Activated T-helper 17 cell treated with anti-CD3 and anti-CD28 coated beads, Interleukin-2, amount 50 U/mL, for 72 hours (primary cell): ENCODE results near the gene USF1. TPM values are rescaled to one million over a fixed set of nuclear protein-coding genes. Genes with fewer than 3 reads are reported as not detected.
"Not testable (repeated sequence)": the region's sequence is repeated elsewhere in the genome, so short reads cannot be mapped to it uniquely, and the experiment has no call there.

Experiments
- ATAC-seq: fragments of 150-1000 bp; cut with Tn5 transposase; replicated peaks from 2 replicates; pipeline ENCODE4 v1.10.0; 2021; ENCODE audit warnings: mild to moderate bottlenecking, moderate library complexity
- H3K27ac Mint-ChIP-seq: one replicate; pipeline ENCODE4 v1.8.0; 2022; ENCODE audit warnings: mixed read lengths
- H3K27me3 Mint-ChIP-seq: one replicate; pipeline ENCODE4 v1.8.0; 2022; ENCODE audit warnings: mixed read lengths
- H3K36me3 Mint-ChIP-seq: one replicate; pipeline ENCODE4 v1.8.0; 2022; ENCODE audit warnings: low read depth, mild to moderate bottlenecking, mixed read lengths
- H3K4me1 Mint-ChIP-seq: one replicate; pipeline ENCODE4 v1.8.0; 2022; ENCODE audit warnings: mixed read lengths
- H3K4me3 Mint-ChIP-seq: one replicate; pipeline ENCODE4 v1.8.0; 2022; ENCODE audit warnings: mild to moderate bottlenecking, mixed read lengths
- H3K9me3 Mint-ChIP-seq: one replicate; pipeline ENCODE4 v1.8.0; 2022; ENCODE audit warnings: mixed read lengths
- total RNA-seq, 2 donors: library from RNA; stranded (reverse); gene quantifications; one replicate each; pipeline ENCODE4 v1.2.3, GENCODE V29; 2022

The USF1 gene
- total RNA-seq, 2 donors from 2014 or later: 51.6 to 66.9 TPM

GRCh38 chr1:161047436-161048420 is 2.0 kb upstream of the USF1 start:
- no peaks in the 10 kb centered on the region for H3K27me3 Mint-ChIP-seq
- H3K36me3 Mint-ChIP-seq: peaks cover 87% of the 10 kb centered on the region
- peak overlapping the region; percentile 93 for H3K4me3 Mint-ChIP-seq
- peak overlapping the region; percentile 98 for H3K27ac Mint-ChIP-seq
- peaks cover 22% of the 10 kb centered on the region for H3K4me1 Mint-ChIP-seq
- no peaks in the 10 kb centered on the region for H3K9me3 Mint-ChIP-seq
- no peak for ATAC-seq

DNA sequence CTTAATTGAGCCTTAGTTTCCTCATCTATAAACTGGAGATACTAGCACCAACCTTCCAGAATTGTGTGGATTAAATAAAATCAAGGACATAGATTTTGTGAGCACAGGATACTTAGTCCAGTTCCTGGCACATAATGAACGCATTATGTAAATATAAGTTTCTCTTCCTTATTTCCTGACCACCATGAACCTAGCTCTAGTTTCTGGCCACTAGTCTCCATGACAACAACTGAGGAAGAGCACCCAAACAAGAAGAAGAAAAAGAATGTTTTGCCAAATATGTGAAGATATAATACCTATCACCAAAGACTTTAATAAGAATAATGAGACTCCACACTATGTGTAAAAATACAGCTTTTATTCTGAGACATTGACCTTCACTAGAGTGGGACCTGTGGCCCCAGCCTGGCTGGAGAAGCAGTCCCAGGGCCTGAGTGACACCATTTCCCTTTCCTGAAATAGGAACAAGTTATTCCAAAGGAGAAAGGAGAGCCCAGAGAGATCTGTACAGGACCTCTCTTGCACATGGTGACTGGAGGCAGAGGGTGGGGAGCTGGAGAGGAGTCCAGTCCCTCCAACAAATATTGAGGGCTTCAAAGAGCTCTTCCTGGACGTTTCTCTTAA is 940 bp upstream of the USF1 start:
- no peaks in the 10 kb centered on the region for H3K27me3 Mint-ChIP-seq
- H3K9me3 Mint-ChIP-seq: no peaks in the 10 kb centered on the region
- H3K27ac Mint-ChIP-seq: peak overlapping the region; percentile 98
- ATAC-seq: no peak
- H3K36me3 Mint-ChIP-seq: peaks cover 87% of the 10 kb centered on the region
- H3K4me1 Mint-ChIP-seq: peaks cover 26% of the 10 kb centered on the region
- H3K4me3 Mint-ChIP-seq: peak overlapping the region; percentile 93

GRCh38 chr1:161044908-161045735 is 655 bp downstream of the USF1 start:
- Mint-ChIP-seq H3K36me3 (peaks cover 87% of the 10 kb centered on the region), H3K4me3 (peak overlapping the region; percentile 93), H3K27me3 (no peaks in the 10 kb centered on the region), H3K9me3 (no peaks in the 10 kb centered on the region), H3K4me1 (peaks cover 30% of the 10 kb centered on the region), H3K27ac (peak overlapping the region; percentile 98)
- peak; percentile 53 for ATAC-seq

- peak overlapping the region; percentile 93 for H3K4me3 Mint-ChIP-seq
- H3K36me3 Mint-ChIP-seq: peaks cover 87% of the 10 kb centered on the region
- H3K9me3 Mint-ChIP-seq: no peaks in the 10 kb centered on the region
- H3K27ac Mint-ChIP-seq: peak overlapping the region; percentile 98
- peaks cover 30% of the 10 kb centered on the region for H3K4me1 Mint-ChIP-seq
- H3K27me3 Mint-ChIP-seq: no peaks in the 10 kb centered on the region
- ATAC-seq: no peak
These were observed 1.3 kb downstream of the USF1 start for GRCh38 chr1:161044535-161044907.

- peak overlapping the region; percentile 87 for H3K27ac Mint-ChIP-seq
- H3K36me3 Mint-ChIP-seq: peaks cover 75% of the 10 kb centered on the region
- H3K9me3 Mint-ChIP-seq: no peaks in the 10 kb centered on the region
- H3K4me1 Mint-ChIP-seq: peaks cover 17% of the 10 kb centered on the region
- ATAC-seq: no peak
- H3K27me3 Mint-ChIP-seq: no peaks in the 10 kb centered on the region
- peak overlapping the region; percentile 92 for H3K4me3 Mint-ChIP-seq
These were observed 6.2 kb downstream of the USF1 start for GRCh38 chr1:161039546-161039945.

DNA sequence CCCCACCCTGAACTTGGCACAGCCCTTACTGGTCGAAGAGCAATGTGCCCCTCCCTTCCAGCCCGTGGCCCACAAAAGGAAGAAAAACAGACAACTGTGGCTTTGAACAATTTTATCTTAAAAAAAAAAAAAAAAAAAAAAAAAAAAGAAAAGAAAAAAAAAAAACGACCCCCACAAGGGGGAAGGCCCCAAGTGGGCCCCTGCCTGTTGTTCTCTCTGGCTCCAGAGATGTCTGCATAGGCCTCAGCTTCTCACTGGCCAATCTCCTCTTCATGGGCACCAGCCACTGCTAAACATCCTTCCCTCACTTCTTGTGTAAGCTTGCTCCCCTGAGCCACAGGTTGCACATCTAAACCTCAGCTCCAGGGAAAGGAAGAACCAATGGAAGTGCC is 6.6 kb downstream of the USF1 start:
- Mint-ChIP-seq H3K36me3 (peaks cover 71% of the 10 kb centered on the region), H3K27ac (peak overlapping the region; percentile 87), H3K27me3 (no peaks in the 10 kb centered on the region), H3K9me3 (no peaks in the 10 kb centered on the region), H3K4me3 (peak overlapping the region; percentile 92), H3K4me1 (peaks cover 13% of the 10 kb centered on the region)
- ATAC-seq: no peak

DNA sequence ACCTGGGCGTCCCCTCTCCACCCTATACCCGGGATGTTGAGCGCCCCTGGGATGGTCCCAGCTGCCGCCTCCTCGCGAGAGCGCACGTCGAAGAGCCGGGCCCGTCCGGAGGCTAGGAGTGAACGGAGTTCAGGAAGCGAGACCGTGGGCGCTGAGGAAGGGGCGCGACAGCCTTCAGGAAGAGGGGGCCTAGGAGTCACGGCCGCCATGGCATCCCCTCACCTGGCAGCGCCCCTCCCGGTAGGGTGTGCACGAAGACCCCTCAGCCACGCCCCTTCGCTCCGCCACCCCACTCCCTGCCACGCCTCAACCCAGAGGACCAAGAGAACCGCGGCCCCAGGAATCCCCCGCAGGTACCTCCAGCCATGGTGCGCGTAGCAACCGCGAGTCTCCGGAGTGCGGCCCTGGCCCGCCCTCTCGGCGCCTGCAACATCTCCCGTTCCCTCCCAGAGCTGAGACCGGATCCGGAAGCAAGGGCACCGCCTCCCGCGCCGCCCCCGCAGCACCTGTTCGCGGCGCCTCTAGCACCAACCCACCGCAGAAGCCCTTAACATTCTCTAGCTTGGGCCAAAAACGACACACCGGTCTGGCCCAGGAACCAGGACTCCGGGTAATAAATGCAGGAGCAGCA is 7.1 kb downstream of the USF1 start, which contains the start of gene TSTD1:
TSTD1 (minus strand) TSS at position 442 of the 631 bp plus-strand sequence; CDS start at position 367, 75 bp downstream.
- Mint-ChIP-seq H3K4me1 (peaks cover 12% of the 10 kb centered on the region), H3K4me3 (peak within 1 kb of the TSS; percentile 92), H3K27me3 (no peaks in the 10 kb centered on the region), H3K27ac (peak within 1 kb of the TSS; percentile 87), H3K9me3 (no peaks in the 10 kb centered on the region), H3K36me3 (peaks cover 68% of the 10 kb centered on the region)
- ATAC-seq: peak; percentile 90

DNA sequence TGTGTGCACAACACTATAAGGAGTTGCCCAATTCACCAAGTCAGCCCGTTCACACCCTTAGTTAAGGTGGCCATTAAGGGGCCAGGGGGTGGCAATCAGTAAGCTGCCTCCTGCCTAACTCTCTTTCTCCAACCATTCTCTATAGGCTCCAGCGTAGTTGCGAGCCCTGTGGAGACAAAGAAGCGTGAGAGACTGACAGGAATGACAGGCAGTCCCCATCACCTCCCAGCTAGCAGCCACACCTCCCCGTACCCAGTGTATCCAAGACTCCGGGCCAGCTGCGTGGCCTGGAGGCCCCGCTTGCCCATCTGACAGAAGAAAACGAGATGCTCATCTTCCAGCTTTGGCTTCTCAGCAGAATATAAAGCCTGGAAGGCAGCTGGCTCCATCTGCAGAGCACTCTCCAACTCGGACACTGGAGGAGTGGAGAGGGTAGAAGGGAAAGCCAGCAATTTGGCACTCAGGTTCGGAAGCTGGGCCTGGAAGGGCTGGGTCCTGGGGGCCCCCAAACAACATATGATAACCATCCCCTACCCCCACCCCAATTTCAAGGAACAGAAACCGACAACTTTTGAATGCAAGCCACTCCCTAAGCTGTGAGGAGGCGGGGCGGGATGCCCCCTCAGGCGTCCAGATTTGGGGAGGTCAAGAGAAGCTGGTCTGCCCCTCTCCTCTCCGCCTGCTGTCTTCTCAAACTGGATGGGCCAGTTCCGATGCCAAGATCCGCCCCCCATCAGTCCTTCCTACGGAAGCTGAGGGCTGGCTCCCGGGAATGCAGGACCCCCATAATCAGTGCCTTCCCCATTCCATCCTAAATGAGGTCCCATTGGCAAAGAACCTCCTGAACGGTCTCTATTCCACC is 7.9 kb downstream of the USF1 start:
- Mint-ChIP-seq H3K4me3 (peak overlapping the region; percentile 92), H3K27ac (peak overlapping the region; percentile 87), H3K36me3 (peaks cover 61% of the 10 kb centered on the region), H3K27me3 (no peaks in the 10 kb centered on the region), H3K4me1 (peaks cover 13% of the 10 kb centered on the region), H3K9me3 (no peaks in the 10 kb centered on the region)
- ATAC-seq: no peak

- Mint-ChIP-seq H3K9me3 (no peaks in the 10 kb centered on the region), H3K27me3 (no peaks in the 10 kb centered on the region), H3K36me3 (peaks cover 30% of the 10 kb centered on the region), H3K27ac (no peak overlapping the region), H3K4me1 (peaks cover 11% of the 10 kb centered on the region), H3K4me3 (no peak overlapping the region)
- peak; percentile 16 for ATAC-seq
These were observed 12.0 kb downstream of the USF1 start for GRCh38 chr1:161033751-161034150.

GRCh38 chr1:161032409-161032808 is 13.4 kb downstream of the USF1 start:
- ATAC-seq: no peak
- Mint-ChIP-seq H3K27ac (peak overlapping the region; percentile 15), H3K36me3 (peaks cover 16% of the 10 kb centered on the region), H3K27me3 (no peaks in the 10 kb centered on the region), H3K4me3 (peak overlapping the region; percentile 52), H3K4me1 (peaks cover 11% of the 10 kb centered on the region), H3K9me3 (no peaks in the 10 kb centered on the region)

DNA sequence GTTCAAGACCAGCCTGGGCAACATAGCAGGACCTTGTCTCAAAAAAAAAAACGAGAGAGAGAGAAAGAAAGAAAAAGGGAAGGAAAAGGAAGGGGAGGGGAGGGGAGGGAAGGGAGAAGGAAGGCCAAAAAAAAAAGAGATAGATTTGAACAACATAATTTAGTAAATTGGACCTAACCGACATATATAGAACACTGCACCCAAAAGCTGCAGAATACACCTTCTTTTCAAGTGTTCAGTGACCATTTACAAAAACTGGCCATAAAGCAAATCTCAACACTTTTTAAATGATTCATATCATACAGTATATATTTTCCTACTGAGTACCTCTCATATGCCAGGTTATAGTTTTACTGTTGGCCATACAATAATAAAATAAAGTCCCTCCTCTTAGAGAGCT is 13.9 kb downstream of the USF1 start:
- peak overlapping the region; percentile 38 for H3K4me3 Mint-ChIP-seq
- no peak for ATAC-seq
- no peaks in the 10 kb centered on the region for H3K9me3 Mint-ChIP-seq
- peak overlapping the region; percentile 70 for H3K27ac Mint-ChIP-seq
- H3K4me1 Mint-ChIP-seq: peaks cover 15% of the 10 kb centered on the region
- no peaks in the 10 kb centered on the region for H3K27me3 Mint-ChIP-seq
- H3K36me3 Mint-ChIP-seq: peaks cover 16% of the 10 kb centered on the region

DNA sequence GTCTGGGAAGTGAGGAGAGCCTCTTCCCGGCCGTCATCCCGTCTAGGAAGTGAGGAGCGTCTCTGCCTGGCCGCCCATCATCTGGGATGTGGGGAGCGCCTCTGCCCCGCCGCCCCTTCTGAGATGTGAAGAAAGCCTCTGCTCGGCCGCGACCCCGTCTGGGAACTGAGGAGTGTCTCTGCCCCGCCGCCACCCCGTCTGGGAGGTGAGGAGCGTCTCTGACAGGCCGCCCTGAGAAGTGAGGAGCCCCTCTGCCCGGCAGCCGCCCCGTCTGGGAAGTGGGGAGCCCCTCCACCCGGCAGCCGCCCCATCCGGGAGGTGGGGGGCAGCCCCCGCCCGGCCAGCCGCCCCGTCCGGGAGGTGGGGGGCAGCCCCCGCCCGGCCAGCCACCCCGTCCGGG is 16.3 kb downstream of the USF1 start:
- H3K9me3 Mint-ChIP-seq, ATAC-seq, H3K27ac Mint-ChIP-seq, H3K27me3 Mint-ChIP-seq, H3K4me3 Mint-ChIP-seq: not testable (repeated sequence)
- peaks cover 18% of the 10 kb centered on the region for H3K36me3 Mint-ChIP-seq
- peaks cover 27% of the 10 kb centered on the region for H3K4me1 Mint-ChIP-seq

GRCh38 chr1:161026954-161027353 is 18.8 kb downstream of the USF1 start:
- H3K27ac Mint-ChIP-seq: peak overlapping the region; percentile 74
- peak overlapping the region; percentile 34 for H3K4me3 Mint-ChIP-seq
- H3K27me3 Mint-ChIP-seq, H3K9me3 Mint-ChIP-seq: not testable (repeated sequence)
- ATAC-seq: peak; percentile 72
- peaks cover 21% of the 10 kb centered on the region for H3K4me1 Mint-ChIP-seq
- peaks cover 18% of the 10 kb centered on the region for H3K36me3 Mint-ChIP-seq
